GM23338 (cell line): ENCODE data around the gene ARHGEF10L. TPM values are rescaled to one million over a fixed set of nuclear protein-coding genes. Genes with fewer than 3 reads are reported as not detected.

Experiments used
- ATAC-seq: fragments of 200-7000 bp; cut with Tn5 transposase; 3 replicates; pipeline ENCODE4 v1.9.1; 2020
- DNase-seq: peaks from one replicate; pipeline ENCODE4 v3.0.0-alpha.2; 2015; ENCODE audit warnings: low spot score
- H2AFZ ChIP-seq: fragments of 200-600 bp; sonication (generic); 2 replicates; pipeline ENCODE4 v1.8.0; 2016; ENCODE audit warnings: antibody characterized with exemption, mild to moderate bottlenecking, moderate library complexity
- H3F3A ChIP-seq: fragments of 200-600 bp; sonication (generic); replicated peaks from 2 replicates; pipeline ENCODE4 v1.8.0; 2017; ENCODE audit warnings: antibody characterized with exemption, mixed run types, low read depth
- H3K27ac ChIP-seq: fragments of 200-600 bp; sonication (generic); 2 replicates; pipeline ENCODE4 v1.6.1; 2016; ENCODE audit warnings: low read depth
- H3K27me3 ChIP-seq: fragments of 200-600 bp; sonication (generic); 2 replicates; pipeline ENCODE4 v1.8.0; 2016; ENCODE audit warnings: mild to moderate bottlenecking, mixed run types, moderate library complexity; ENCODE audit not compliant: insufficient read depth
- H3K36me3 ChIP-seq: fragments of 200-600 bp; sonication (generic); 2 replicates; pipeline ENCODE4 v1.8.0; 2016; ENCODE audit warnings: mild to moderate bottlenecking; ENCODE audit not compliant: insufficient read depth
- H3K4me1 ChIP-seq: fragments of 200-600 bp; sonication (generic); 2 replicates; pipeline ENCODE4 v1.8.0; 2016; ENCODE audit warnings: mild to moderate bottlenecking, moderate library complexity; ENCODE audit not compliant: insufficient read depth
- H3K4me2 ChIP-seq: fragments of 200-600 bp; sonication (generic); 2 replicates; pipeline ENCODE4 v1.7.1; 2017; ENCODE audit warnings: mixed run types
- H3K4me3 ChIP-seq: fragments of 200-600 bp; sonication (generic); 2 replicates; pipeline ENCODE4 v1.6.1; 2016; ENCODE audit warnings: mixed run types
- H3K79me2 ChIP-seq: fragments of 200-600 bp; sonication (generic); replicated peaks from 2 replicates; pipeline ENCODE4 v1.8.0; 2017; ENCODE audit warnings: mild to moderate bottlenecking; ENCODE audit not compliant: insufficient read depth
- H3K9me2 ChIP-seq: fragments of 200-600 bp; sonication (generic); 2 replicates; pipeline ENCODE4 v1.8.0; 2017; ENCODE audit not compliant: insufficient read depth
- H4K20me1 ChIP-seq: fragments of 200-600 bp; sonication (generic); replicated peaks from 2 replicates; pipeline ENCODE4 v1.8.0; 2017; ENCODE audit warnings: mild to moderate bottlenecking; ENCODE audit not compliant: insufficient read depth
- H3K27ac Mint-ChIP-seq: 2 replicates; pipeline ENCODE4 v1.8.0; 2020; ENCODE audit warnings: inconsistent platforms, mild to moderate bottlenecking, moderate library complexity, mixed read lengths
- H3K27me3 Mint-ChIP-seq: 3 replicates; pipeline ENCODE4 v1.8.0; 2022; ENCODE audit warnings: low read depth, mild to moderate bottlenecking, moderate library complexity, mixed read lengths, inconsistent platforms; ENCODE audit not compliant: insufficient read depth, poor library complexity
- H3K36me3 Mint-ChIP-seq: 3 replicates; pipeline ENCODE4 v1.8.0; 2021; ENCODE audit warnings: low read depth, mild to moderate bottlenecking, inconsistent platforms, moderate library complexity, mixed read lengths
- H3K4me1 Mint-ChIP-seq: 3 replicates; pipeline ENCODE4 v1.8.0; 2020; ENCODE audit warnings: mild to moderate bottlenecking, inconsistent platforms, mixed read lengths
- H3K4me3 Mint-ChIP-seq: 3 replicates; pipeline ENCODE4 v1.8.0; 2021; ENCODE audit warnings: moderate library complexity, mild to moderate bottlenecking, inconsistent platforms, mixed read lengths
- H3K9me3 Mint-ChIP-seq: 3 replicates; pipeline ENCODE4 v1.8.0; 2020; ENCODE audit warnings: moderate library complexity, mild to moderate bottlenecking, inconsistent platforms, mixed read lengths
- CREB1 ChIP-seq: fragments of 250-450 bp; sonication (Bioruptor Pico); IDR thresholded peaks from 2 replicates; pipeline ENCODE4 v1.5.0; 2020; ENCODE audit warnings: low read depth, mild to moderate bottlenecking, moderate library complexity
- EZH2 ChIP-seq: fragments of 200-600 bp; sonication (generic); IDR thresholded peaks from one replicate; pipeline ENCODE4 v1.8.0; 2017; ENCODE audit warnings: antibody characterized with exemption, mild to moderate bottlenecking, low read depth; ENCODE audit not compliant: unreplicated experiment
- EZH2phosphoT487 ChIP-seq: fragments of 200-600 bp; sonication (generic); IDR thresholded peaks from one replicate; pipeline ENCODE4 v1.8.1; 2018; ENCODE audit warnings: antibody characterized with exemption; ENCODE audit not compliant: unreplicated experiment
- JUNB ChIP-seq: IDR thresholded peaks from one replicate; pipeline ENCODE4 v1.6.1; 2016; ENCODE audit warnings: antibody characterized with exemption; ENCODE audit not compliant: unreplicated experiment
- NANOG ChIP-seq: IDR thresholded peaks from 2 replicates; pipeline ENCODE4 v1.6.1; 2016; ENCODE audit warnings: antibody characterized with exemption, borderline replicate concordance
- POLR2AphosphoS5 ChIP-seq: IDR thresholded peaks from 2 replicates; pipeline ENCODE4 v1.6.1; 2016; ENCODE audit warnings: antibody characterized with exemption, low read depth
- STAT1 ChIP-seq: IDR thresholded peaks from one replicate; pipeline ENCODE4 v1.6.1; 2016; ENCODE audit warnings: antibody characterized with exemption; ENCODE audit not compliant: unreplicated experiment
- ZNF114 ChIP-seq: fragments of 250-450 bp; sonication (Bioruptor Pico); IDR thresholded peaks from 2 replicates; pipeline ENCODE4 v1.5.0; 2020; ENCODE audit warnings: mild to moderate bottlenecking, moderate library complexity
- ZNF331 ChIP-seq: fragments of 250-450 bp; sonication (Bioruptor Pico); IDR thresholded peaks from 2 replicates; pipeline ENCODE4 v1.5.0; 2020; ENCODE audit warnings: low read depth, mild to moderate bottlenecking, moderate library complexity
- polyA plus RNA-seq: library from polyadenylated mRNA; unstranded; fragments of >200 nt; fragmentation: Nextera tagmentation; extraction: Ambion mirVana; gene quantifications from 2 replicates; pipeline ENCODE4 v1.2.1, GENCODE V29; 2016
- total RNA-seq: library from RNA; depleted of rRNA; stranded (reverse); fragments of >200 nt; shearing (Covaris generic); gene quantifications from 2 replicates; pipeline ENCODE4 v1.2.3, GENCODE V29; 2014
- TF ChIP-seq, protein P1 (sequence below): IDR thresholded peaks from 2 replicates; pipeline ENCODE4 v1.6.1; 2016; ENCODE audit warnings: antibody characterized with exemption
- TF ChIP-seq, protein P2 (sequence below), 2 experiments: fragments of 200-600 bp in 1 of 2; sonication (generic) in 1 of 2; conservative IDR thresholded peaks; 2 replicates each; pipeline versions ENCODE4 v1.5.1 to v1.6.1; 2016 to 2017; ENCODE audit warnings: antibody characterized with exemption in 2 of 2, low read depth in 2 of 2, mild to moderate bottlenecking in 2 of 2, moderate library complexity in 1 of 2
- TF ChIP-seq, protein P3 (sequence below): fragments of 250-450 bp; sonication (Bioruptor Pico); IDR thresholded peaks from 2 replicates; pipeline ENCODE4 v1.5.0; 2020; ENCODE audit warnings: mild to moderate bottlenecking, moderate library complexity
- TF ChIP-seq, protein P4 (sequence below): IDR thresholded peaks from one replicate; pipeline ENCODE4 v1.6.1; 2018; ENCODE audit warnings: antibody characterized with exemption; ENCODE audit not compliant: unreplicated experiment

ARHGEF10L gene
- total and polyA plus RNA-seq, 2 experiments from 2014 or later = 12.1 to 46.8 TPM

DNA sequence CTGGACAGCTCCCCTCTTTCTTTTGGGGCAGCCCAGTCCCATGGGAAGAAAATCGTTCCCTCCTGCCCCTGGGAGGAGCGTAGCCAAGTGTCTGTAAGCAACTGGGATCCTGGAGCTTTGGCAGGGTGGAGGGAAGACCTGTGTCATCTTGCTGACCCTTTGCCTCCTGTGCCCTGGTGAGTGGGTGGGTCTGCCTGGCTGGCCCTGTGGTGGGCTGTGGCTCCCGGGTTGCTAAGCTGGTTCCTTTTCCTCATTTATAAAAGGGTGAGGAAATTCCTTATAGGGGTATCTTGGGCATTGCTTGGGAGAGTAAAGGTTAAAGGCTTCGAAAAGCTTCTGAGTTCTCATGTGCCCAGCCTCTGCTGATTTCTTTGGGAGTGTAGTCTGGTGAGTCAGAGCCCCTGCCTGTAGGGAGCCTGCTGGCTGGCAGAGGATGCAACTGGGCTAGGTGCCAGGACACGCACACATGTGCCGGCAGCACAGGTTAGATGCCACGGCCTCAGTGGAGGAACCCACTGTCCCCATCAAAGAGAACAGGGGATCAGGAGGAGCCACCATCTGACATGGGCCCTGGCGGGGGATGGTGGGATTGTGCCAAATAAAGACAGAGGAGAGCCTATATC is 85.2 kb downstream of the ARHGEF10L start:
- no peak overlapping the region for H3K27ac Mint-ChIP-seq
- no peak for DNase-seq
- no peaks in the 10 kb centered on the region for H3K27me3 ChIP-seq

More for the DNA sequence above, 85.2 kb downstream of the ARHGEF10L start:
- Histone ChIP-seq H3K4me2 (no peak overlapping the region), H2AFZ (no peak overlapping the region), H3K4me3 (no peak overlapping the region), H3K9me2 (no peaks in the 10 kb centered on the region), H3K79me2 (no peaks in the 10 kb centered on the region), H4K20me1 (no peaks in the 10 kb centered on the region), H3K36me3 (no peaks in the 10 kb centered on the region), H3F3A (no peaks in the 10 kb centered on the region), H3K27ac (no peak overlapping the region), H3K4me1 (no peaks in the 10 kb centered on the region)
- no peak overlapping the region for H3K4me3 Mint-ChIP-seq
- H3K36me3 Mint-ChIP-seq = peaks cover 34% of the 10 kb centered on the region
- H3K27me3 Mint-ChIP-seq = peaks cover 8% of the 10 kb centered on the region
- TF ChIP-seq ZNF114 (CRISPR knock-in tag) (no peak), EZH2phosphoT487 (no peak), STAT1 (no peak), ZNF331 (CRISPR knock-in tag) (no peak), NANOG (no peak), CREB1 (CRISPR knock-in tag) (no peak), EZH2 (no peak), JUNB (no peak), POLR2AphosphoS5 (no peak)
- TF ChIP-seq, protein P1, sequence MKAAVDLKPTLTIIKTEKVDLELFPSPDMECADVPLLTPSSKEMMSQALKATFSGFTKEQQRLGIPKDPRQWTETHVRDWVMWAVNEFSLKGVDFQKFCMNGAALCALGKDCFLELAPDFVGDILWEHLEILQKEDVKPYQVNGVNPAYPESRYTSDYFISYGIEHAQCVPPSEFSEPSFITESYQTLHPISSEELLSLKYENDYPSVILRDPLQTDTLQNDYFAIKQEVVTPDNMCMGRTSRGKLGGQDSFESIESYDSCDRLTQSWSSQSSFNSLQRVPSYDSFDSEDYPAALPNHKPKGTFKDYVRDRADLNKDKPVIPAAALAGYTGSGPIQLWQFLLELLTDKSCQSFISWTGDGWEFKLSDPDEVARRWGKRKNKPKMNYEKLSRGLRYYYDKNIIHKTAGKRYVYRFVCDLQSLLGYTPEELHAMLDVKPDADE = no peak
- TF ChIP-seq, protein P2, sequence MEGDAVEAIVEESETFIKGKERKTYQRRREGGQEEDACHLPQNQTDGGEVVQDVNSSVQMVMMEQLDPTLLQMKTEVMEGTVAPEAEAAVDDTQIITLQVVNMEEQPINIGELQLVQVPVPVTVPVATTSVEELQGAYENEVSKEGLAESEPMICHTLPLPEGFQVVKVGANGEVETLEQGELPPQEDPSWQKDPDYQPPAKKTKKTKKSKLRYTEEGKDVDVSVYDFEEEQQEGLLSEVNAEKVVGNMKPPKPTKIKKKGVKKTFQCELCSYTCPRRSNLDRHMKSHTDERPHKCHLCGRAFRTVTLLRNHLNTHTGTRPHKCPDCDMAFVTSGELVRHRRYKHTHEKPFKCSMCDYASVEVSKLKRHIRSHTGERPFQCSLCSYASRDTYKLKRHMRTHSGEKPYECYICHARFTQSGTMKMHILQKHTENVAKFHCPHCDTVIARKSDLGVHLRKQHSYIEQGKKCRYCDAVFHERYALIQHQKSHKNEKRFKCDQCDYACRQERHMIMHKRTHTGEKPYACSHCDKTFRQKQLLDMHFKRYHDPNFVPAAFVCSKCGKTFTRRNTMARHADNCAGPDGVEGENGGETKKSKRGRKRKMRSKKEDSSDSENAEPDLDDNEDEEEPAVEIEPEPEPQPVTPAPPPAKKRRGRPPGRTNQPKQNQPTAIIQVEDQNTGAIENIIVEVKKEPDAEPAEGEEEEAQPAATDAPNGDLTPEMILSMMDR (conservative IDR thresholded peaks at IDR 0.05; ENCODE audit: low read depth in 2 of 2) = no peak
- TF ChIP-seq, protein P3, sequence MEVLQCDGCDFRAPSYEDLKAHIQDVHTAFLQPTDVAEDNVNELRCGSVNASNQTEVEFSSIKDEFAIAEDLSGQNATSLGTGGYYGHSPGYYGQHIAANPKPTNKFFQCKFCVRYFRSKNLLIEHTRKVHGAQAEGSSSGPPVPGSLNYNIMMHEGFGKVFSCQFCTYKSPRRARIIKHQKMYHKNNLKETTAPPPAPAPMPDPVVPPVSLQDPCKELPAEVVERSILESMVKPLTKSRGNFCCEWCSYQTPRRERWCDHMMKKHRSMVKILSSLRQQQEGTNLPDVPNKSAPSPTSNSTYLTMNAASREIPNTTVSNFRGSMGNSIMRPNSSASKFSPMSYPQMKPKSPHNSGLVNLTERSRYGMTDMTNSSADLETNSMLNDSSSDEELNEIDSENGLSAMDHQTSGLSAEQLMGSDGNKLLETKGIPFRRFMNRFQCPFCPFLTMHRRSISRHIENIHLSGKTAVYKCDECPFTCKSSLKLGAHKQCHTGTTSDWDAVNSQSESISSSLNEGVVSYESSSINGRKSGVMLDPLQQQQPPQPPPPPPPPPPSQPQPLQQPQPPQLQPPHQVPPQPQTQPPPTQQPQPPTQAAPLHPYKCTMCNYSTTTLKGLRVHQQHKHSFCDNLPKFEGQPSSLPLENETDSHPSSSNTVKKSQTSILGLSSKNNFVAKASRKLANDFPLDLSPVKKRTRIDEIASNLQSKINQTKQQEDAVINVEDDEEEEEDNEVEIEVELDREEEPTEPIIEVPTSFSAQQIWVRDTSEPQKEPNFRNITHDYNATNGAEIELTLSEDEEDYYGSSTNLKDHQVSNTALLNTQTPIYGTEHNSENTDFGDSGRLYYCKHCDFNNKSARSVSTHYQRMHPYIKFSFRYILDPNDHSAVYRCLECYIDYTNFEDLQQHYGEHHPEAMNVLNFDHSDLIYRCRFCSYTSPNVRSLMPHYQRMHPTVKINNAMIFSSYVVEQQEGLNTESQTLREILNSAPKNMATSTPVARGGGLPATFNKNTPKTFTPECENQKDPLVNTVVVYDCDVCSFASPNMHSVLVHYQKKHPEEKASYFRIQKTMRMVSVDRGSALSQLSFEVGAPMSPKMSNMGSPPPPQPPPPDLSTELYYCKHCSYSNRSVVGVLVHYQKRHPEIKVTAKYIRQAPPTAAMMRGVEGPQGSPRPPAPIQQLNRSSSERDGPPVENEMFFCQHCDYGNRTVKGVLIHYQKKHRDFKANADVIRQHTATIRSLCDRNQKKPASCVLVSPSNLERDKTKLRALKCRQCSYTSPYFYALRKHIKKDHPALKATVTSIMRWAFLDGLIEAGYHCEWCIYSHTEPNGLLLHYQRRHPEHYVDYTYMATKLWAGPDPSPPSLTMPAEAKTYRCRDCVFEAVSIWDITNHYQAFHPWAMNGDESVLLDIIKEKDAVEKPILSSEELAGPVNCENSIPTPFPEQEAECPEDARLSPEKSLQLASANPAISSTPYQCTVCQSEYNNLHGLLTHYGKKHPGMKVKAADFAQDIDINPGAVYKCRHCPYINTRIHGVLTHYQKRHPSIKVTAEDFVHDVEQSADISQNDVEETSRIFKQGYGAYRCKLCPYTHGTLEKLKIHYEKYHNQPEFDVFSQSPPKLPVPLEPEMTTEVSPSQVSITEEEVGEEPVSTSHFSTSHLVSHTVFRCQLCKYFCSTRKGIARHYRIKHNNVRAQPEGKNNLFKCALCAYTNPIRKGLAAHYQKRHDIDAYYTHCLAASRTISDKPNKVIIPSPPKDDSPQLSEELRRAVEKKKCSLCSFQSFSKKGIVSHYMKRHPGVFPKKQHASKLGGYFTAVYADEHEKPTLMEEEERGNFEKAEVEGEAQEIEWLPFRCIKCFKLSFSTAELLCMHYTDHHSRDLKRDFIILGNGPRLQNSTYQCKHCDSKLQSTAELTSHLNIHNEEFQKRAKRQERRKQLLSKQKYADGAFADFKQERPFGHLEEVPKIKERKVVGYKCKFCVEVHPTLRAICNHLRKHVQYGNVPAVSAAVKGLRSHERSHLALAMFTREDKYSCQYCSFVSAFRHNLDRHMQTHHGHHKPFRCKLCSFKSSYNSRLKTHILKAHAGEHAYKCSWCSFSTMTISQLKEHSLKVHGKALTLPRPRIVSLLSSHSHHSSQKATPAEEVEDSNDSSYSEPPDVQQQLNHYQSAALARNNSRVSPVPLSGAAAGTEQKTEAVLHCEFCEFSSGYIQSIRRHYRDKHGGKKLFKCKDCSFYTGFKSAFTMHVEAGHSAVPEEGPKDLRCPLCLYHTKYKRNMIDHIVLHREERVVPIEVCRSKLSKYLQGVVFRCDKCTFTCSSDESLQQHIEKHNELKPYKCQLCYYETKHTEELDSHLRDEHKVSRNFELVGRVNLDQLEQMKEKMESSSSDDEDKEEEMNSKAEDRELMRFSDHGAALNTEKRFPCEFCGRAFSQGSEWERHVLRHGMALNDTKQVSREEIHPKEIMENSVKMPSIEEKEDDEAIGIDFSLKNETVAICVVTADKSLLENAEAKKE (CRISPR knock-in tag) = no peak
- TF ChIP-seq, protein P4, sequence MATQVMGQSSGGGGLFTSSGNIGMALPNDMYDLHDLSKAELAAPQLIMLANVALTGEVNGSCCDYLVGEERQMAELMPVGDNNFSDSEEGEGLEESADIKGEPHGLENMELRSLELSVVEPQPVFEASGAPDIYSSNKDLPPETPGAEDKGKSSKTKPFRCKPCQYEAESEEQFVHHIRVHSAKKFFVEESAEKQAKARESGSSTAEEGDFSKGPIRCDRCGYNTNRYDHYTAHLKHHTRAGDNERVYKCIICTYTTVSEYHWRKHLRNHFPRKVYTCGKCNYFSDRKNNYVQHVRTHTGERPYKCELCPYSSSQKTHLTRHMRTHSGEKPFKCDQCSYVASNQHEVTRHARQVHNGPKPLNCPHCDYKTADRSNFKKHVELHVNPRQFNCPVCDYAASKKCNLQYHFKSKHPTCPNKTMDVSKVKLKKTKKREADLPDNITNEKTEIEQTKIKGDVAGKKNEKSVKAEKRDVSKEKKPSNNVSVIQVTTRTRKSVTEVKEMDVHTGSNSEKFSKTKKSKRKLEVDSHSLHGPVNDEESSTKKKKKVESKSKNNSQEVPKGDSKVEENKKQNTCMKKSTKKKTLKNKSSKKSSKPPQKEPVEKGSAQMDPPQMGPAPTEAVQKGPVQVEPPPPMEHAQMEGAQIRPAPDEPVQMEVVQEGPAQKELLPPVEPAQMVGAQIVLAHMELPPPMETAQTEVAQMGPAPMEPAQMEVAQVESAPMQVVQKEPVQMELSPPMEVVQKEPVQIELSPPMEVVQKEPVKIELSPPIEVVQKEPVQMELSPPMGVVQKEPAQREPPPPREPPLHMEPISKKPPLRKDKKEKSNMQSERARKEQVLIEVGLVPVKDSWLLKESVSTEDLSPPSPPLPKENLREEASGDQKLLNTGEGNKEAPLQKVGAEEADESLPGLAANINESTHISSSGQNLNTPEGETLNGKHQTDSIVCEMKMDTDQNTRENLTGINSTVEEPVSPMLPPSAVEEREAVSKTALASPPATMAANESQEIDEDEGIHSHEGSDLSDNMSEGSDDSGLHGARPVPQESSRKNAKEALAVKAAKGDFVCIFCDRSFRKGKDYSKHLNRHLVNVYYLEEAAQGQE = no peak
- H3K4me1 Mint-ChIP-seq = peaks cover 7% of the 10 kb centered on the region
- ATAC-seq = no peak
- no peaks in the 10 kb centered on the region for H3K9me3 Mint-ChIP-seq
